Measurements from ENCODE around the gene TRIM37. TPM values are rescaled to one million over a fixed set of nuclear protein-coding genes. Genes with fewer than 3 reads are reported as not detected.

The TRIM37 gene
- total RNA-seq, 2 experiments from 2014 or later, result 25.1 to 26.0 TPM

DNA sequence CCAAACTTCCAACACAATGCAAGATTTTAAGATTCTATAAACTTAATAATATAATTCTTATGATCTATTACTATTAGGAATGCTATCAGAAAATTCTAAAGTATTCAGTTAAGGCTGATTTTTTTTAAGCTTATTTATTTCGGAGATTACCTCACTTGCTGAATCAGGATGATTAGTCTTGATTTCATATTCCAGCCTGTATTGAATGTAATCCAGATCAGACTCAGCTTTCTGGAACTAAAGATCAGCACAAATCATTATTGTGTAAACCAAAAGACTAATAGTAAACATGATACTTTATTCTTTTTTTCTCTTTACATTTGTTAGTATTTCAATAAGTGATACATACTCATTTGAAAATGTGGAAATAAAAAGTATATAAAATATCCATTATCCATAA, 24.5 kb upstream of the TRIM37 start:
- Mint-ChIP-seq H3K4me3 (no peak overlapping the region), H3K36me3 (peaks cover 1% of the 10 kb centered on the region), H3K27ac (no peak overlapping the region), H3K27me3 (no peaks in the 10 kb centered on the region), H3K9me3 (no peaks in the 10 kb centered on the region), H3K4me1 (no peaks in the 10 kb centered on the region)
- DNase-seq, result no peak

DNA sequence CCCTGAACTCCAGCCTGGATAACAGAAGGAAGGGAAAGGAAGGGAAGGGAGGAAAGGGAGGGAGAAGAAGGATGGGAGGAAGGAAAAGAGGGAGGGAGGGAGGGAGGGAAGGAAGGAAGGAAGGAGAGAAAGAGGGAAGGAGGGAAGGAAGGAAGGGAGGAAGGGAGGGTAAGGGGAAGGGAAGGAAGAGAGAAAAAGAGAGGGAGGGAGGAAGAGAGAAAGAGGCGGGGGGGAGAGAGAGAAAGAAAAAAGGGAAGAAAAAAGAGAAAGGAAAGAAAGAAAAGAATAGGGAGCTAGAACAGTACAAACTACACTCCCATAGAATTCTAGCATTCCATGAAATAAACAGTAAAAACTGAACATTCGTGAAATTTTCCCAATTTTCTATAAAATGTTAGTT, 23.1 kb upstream of the TRIM37 start:
- no peak overlapping the region for H3K27ac Mint-ChIP-seq
- H3K36me3 Mint-ChIP-seq, result peaks cover 2% of the 10 kb centered on the region

DNA sequence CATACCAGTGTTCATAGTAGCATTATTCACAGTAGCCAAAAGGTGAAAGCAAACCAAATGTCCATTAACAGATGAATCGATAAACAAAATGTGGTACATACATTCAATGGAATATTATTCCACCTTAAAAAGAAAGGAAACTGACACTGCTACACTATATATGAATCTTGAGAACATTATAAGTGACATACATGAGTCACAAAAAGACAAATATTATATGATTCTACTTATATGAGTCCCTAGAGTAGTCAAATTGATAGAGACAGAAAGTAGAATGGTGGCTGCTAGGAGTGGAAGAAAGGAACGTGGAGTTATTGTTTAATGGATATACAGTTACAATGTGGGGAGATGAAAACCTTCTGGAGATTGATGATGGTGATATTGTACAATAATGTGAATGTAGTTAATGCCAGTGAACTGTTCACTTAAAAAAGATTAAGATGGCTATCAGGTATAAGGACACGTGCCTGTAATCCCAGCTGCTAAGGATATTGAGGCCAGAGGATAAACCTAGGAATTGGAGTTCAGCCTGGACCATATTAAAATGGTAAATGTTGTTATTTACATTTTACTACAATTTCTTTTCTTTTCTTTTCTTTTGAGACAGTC, 20.2 kb upstream of the TRIM37 start:
- no peak overlapping the region for H3K4me3 Mint-ChIP-seq
- DNase-seq, result no peak
- no peak overlapping the region for H3K27ac Mint-ChIP-seq
- peaks cover 7% of the 10 kb centered on the region for H3K36me3 Mint-ChIP-seq
- no peaks in the 10 kb centered on the region for H3K4me1 Mint-ChIP-seq
- no peaks in the 10 kb centered on the region for H3K9me3 Mint-ChIP-seq
- H3K27me3 Mint-ChIP-seq, result no peaks in the 10 kb centered on the region

More for the DNA sequence above, 23.1 kb upstream of the TRIM37 start:
- no peaks in the 10 kb centered on the region for H3K9me3 Mint-ChIP-seq
- H3K4me1 Mint-ChIP-seq, result no peaks in the 10 kb centered on the region
- H3K4me3 Mint-ChIP-seq, result no peak overlapping the region
- no peak for DNase-seq
- no peaks in the 10 kb centered on the region for H3K27me3 Mint-ChIP-seq

DNA sequence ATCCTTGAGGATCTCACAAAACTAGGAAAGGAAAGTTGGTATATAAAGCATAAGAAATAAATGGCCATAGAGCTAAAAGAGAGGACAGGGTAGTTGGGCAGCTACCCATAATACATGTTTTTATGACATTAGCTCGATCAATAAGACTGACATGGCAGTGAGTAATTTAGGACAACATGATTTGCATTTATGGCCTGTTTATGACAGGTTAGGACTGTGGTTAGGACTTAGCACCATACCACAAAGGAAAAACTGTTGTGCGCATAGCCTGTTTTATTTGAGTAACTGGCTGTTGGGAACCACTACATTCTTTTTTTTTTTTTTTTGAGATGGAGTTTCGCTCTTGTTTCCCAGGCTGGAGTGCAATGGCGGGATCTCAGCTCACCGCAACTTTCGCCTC, 18.0 kb upstream of the TRIM37 start:
- Mint-ChIP-seq H3K4me3 (no peak overlapping the region), H3K27ac (no peak overlapping the region), H3K9me3 (no peaks in the 10 kb centered on the region), H3K27me3 (no peaks in the 10 kb centered on the region), H3K36me3 (peaks cover 9% of the 10 kb centered on the region), H3K4me1 (no peaks in the 10 kb centered on the region)
- no peak for DNase-seq

DNA sequence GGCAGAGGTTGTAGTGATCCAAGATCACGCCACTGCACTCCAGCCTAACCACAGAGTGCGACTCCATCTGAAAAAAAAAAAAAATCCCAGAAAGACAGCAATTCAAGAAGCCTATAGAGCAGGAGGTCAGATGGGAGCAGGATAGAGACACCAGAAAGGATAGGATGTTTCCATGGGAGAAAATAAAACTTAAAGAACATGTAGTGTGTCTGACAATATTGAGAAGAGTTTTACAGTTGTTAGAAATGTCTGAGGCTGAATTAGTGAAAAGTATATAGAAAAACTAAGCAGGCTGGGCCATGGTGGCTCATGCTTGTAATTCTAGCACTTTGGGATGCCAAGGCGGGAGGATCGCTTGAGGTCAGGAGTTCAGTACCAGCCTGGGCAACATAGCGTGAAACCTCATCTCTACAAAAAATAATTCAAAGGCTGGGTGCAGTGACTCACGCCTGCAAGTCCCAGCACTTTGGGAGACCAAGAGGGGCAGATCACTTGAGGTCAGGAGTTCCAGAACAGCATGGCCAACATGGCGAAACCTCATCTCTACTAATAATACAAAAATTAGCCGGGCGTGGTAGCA, 15.3 kb upstream of the TRIM37 start:
- H3K36me3 Mint-ChIP-seq, result peaks cover 17% of the 10 kb centered on the region
- H3K27ac Mint-ChIP-seq, result no peak overlapping the region
- H3K27me3 Mint-ChIP-seq, result no peaks in the 10 kb centered on the region
- H3K9me3 Mint-ChIP-seq, result no peaks in the 10 kb centered on the region
- no peak for DNase-seq
- H3K4me1 Mint-ChIP-seq, result no peaks in the 10 kb centered on the region
- no peak overlapping the region for H3K4me3 Mint-ChIP-seq

DNA sequence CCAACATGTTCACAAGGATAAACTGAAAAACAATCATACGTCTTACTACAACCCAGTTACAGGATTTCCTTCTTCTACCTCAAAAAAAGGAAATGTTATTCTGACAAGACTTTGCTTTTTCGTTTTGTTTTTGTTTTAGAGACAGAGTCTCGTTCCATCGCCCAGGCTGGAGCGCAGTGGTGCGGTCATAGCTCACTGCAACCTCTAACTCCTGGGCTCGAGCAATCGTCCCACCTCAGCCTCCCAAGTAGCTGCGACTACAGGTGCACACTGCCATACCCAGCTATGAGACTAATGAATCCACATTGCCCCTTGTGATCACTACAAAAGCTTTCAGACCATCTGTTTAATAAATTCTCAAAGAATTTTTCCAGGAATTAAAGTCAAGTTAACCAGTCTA, 8.8 kb upstream of the TRIM37 start:
- Mint-ChIP-seq H3K4me3 (no peak overlapping the region), H3K36me3 (peaks cover 19% of the 10 kb centered on the region), H3K4me1 (peaks cover 4% of the 10 kb centered on the region), H3K27me3 (no peaks in the 10 kb centered on the region), H3K9me3 (no peaks in the 10 kb centered on the region), H3K27ac (no peak overlapping the region)
- no peak for DNase-seq

DNA sequence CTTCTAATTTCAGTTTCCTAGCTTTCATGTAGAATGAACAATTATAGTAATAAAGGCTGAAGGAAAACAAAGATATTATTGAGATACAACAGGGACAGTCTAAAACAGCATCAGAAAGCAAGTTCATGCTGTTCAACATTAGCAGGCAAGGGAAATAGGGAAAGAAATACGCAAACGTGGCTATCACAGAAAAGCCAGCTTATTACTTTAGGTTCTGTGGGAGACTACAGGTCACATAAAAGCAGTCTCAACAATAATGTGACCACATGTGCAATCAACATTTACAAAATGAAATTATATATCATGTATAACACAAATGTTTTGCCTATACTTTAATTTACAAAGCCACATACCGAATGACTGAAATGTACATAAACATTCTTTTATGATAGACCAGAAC, 4.9 kb upstream of the TRIM37 start:
- Mint-ChIP-seq H3K27ac (no peak overlapping the region), H3K4me1 (peaks cover 21% of the 10 kb centered on the region), H3K9me3 (no peaks in the 10 kb centered on the region), H3K4me3 (no peak overlapping the region), H3K36me3 (peaks cover 32% of the 10 kb centered on the region), H3K27me3 (no peaks in the 10 kb centered on the region)
- no peak for DNase-seq

DNA sequence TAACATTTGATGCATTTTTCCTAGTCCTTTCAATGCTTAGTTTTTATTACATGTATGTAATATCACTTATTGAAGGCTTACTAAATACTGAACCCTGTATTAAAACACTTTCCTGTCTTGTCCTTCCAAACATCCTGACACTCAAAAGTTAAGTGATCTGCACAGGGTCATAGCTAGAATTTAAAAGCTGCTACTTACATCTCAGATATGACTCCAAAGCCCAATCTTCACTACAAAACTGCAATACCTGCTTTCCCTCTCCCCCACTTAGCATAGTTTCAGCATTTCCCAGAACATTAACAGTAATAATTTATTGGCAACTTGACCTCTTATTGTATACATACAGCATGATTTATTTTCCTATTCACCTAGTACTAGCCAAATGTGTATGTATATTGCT, 4.3 kb upstream of the TRIM37 start:
- DNase-seq, result no peak
- Mint-ChIP-seq H3K9me3 (no peaks in the 10 kb centered on the region), H3K27ac (no peak overlapping the region), H3K36me3 (peaks cover 32% of the 10 kb centered on the region), H3K4me1 (peaks cover 21% of the 10 kb centered on the region), H3K4me3 (no peak overlapping the region), H3K27me3 (no peaks in the 10 kb centered on the region)

DNA sequence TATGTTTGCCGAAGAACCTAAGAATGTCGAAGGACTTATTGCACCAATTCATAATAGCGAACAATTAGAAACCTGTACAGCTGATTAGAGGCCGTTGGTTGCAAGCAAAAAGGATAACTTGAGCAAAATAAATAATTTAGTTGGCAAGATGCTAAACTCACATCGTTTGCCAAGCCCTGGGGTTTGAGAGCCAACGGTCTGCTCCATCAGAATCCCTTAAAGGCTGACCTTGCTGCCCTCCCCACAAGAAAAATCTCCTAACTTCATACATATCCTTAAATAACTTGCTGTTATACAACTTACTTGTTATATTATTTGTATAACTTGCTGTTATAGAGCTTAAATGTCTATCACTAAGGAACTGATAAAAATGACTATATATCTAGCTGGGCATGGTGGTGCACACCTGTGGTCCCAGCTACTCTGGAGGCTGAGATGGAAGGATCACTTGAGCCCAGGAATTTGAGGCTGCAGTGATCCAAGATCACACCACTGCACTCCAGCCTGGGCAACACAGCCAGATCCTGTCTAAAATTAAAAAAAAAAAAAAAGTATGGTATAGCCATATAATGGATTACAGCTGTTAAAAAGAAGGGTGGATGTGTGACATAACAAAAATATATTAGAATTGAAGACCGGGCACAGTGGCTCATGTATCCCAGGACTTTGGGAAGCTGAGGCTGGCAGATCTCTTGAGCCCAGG, 1.9 kb upstream of the TRIM37 start:
- Mint-ChIP-seq H3K4me3 (peak overlapping the region; percentile 94), H3K36me3 (peaks cover 35% of the 10 kb centered on the region), H3K9me3 (no peaks in the 10 kb centered on the region), H3K27ac (no peak overlapping the region), H3K27me3 (no peaks in the 10 kb centered on the region), H3K4me1 (peaks cover 37% of the 10 kb centered on the region)
- DNase-seq, result no peak

DNA sequence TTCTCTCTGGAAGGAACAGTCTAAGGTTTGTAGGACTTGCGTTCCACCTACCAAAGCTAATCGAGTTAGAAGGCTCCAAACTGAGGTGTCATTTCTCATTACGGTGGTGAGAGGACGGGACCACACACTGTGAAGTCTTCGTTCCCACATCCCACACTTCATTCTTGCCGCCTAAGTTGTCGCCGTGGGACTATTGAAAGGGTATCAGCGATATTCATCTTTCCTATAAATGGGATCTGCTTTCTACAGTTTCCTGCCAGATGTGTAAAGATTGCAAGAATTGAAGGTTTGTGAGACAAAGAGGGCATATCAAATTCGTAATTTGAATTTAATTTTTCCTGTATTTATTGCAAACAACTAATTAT, 608 bp upstream of the TRIM37 start:
- H3K36me3 Mint-ChIP-seq, result peaks cover 33% of the 10 kb centered on the region
- H3K27ac Mint-ChIP-seq, result peak overlapping the region; percentile 93
- no peak for DNase-seq
- H3K27me3 Mint-ChIP-seq, result no peaks in the 10 kb centered on the region
- H3K4me3 Mint-ChIP-seq, result peak overlapping the region; percentile 94
- H3K9me3 Mint-ChIP-seq, result no peaks in the 10 kb centered on the region
- H3K4me1 Mint-ChIP-seq, result peaks cover 37% of the 10 kb centered on the region

DNA sequence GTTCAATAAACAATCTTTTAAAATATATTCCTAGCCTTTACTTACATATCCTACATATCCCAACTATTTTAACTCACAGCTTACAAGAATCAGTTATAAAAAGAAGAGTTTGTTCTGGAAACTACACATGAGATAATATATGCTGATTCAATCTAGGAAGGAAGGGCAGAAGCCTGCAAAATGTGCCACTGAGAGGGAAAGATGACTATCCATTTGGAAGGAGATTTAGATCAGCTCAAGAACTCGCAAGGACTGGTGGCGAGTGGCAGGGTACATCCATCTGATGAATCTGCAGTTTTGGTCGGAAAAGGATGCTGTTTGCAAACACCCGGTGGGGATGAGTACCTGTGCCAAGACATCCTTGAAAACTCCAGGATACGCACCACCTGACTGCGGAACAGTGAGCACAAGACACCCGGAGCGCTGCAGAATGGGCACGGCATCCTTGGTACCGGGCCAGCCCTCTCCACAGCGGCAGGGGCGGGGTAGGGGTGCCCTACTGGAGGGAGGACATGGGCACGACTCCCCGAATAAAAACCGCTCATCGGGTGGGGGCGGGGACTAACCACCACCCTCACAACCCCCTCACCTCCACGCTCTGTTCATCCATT, 723 bp downstream of the TRIM37 start:
- H3K4me3 Mint-ChIP-seq, result peak overlapping the region; percentile 94

DNA sequence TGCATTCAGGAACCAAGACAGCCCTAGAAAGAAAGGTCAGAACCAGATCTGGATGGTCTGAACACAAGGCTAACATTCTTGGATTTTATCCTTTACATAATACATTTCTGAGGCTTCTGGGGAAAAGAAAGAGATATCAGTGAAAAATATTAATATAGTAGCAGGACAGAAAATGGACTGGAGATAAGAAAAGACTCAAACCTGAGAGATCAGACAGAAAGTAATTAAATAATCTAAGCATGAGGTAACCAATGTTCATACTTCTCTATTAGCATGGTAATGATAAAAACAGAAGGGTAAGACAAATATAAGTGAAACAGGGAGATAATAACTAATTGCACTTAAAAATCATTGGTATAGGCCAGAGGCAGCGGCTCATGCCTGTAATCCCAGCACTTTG, 5.5 kb downstream of the TRIM37 start:
- peaks cover 37% of the 10 kb centered on the region for H3K4me1 Mint-ChIP-seq
- H3K4me3 Mint-ChIP-seq, result no peak overlapping the region
- no peak overlapping the region for H3K27ac Mint-ChIP-seq
- DNase-seq, result no peak
- H3K27me3 Mint-ChIP-seq, result no peaks in the 10 kb centered on the region
- peaks cover 4% of the 10 kb centered on the region for H3K9me3 Mint-ChIP-seq
- H3K36me3 Mint-ChIP-seq, result peaks cover 43% of the 10 kb centered on the region

More for the DNA sequence above, 723 bp downstream of the TRIM37 start:
- peak; percentile 69 for DNase-seq
- peak overlapping the region; percentile 93 for H3K27ac Mint-ChIP-seq
- H3K27me3 Mint-ChIP-seq, result no peaks in the 10 kb centered on the region
- no peaks in the 10 kb centered on the region for H3K9me3 Mint-ChIP-seq
- H3K36me3 Mint-ChIP-seq, result peaks cover 34% of the 10 kb centered on the region
- H3K4me1 Mint-ChIP-seq, result peaks cover 43% of the 10 kb centered on the region

DNA sequence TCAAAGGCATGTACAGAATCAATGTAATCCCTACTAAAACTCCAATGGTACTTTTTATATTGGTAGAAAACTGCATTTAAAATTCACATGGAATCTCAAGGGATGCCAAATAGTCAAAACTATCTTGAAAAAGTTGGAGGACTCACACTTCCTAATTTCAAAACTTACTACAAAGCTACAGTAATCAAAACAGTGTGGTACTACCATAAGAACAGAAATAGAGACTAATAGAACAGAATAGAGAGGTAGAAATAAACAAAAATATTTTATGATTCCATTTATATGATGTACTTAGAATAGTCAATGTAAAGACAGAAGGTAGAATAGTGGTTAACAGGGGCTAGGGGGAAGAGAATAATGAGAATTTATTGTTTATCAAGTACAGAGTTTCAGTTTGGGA, 8.8 kb downstream of the TRIM37 start:
- Mint-ChIP-seq H3K4me1 (peaks cover 29% of the 10 kb centered on the region), H3K36me3 (peaks cover 39% of the 10 kb centered on the region), H3K27ac (no peak overlapping the region), H3K9me3 (peaks cover 4% of the 10 kb centered on the region), H3K27me3 (no peaks in the 10 kb centered on the region), H3K4me3 (no peak overlapping the region)
- no peak for DNase-seq

DNA sequence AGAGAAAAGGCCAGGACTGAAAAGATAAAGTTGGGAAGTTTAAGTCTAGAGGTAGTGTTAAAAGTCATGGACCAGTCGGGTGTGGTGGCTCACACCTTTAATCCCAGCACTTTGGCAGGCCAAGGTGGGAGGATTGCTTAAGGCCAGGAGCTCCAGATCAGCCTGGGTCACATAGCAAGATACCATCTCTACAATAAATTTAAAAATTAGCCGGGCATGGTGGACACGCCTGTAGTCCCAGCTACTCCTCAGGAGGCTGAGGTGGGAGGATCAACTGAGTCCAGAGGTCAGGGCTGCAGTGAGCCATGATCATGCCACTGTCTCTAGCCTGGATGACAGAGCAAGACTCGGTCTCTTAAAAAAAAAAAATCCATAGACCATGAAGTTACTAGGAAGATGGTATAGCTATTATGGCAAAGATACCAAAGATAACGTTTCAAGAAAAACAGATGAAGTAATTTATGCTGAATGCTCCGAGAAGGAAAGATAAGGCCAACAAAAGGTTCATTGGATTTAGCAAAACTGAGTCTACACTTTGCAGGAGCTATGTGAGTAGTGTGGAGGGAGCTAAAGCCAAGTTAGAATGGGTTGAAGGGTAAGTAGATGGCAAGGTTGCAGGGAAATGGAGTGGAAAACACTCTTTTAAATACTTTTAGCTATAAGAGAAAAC, 11.7 kb downstream of the TRIM37 start:
- Mint-ChIP-seq H3K9me3 (peaks cover 4% of the 10 kb centered on the region), H3K27me3 (no peaks in the 10 kb centered on the region), H3K27ac (no peak overlapping the region), H3K4me1 (peaks cover 18% of the 10 kb centered on the region), H3K4me3 (no peak overlapping the region), H3K36me3 (peaks cover 26% of the 10 kb centered on the region)
- no peak for DNase-seq

DNA sequence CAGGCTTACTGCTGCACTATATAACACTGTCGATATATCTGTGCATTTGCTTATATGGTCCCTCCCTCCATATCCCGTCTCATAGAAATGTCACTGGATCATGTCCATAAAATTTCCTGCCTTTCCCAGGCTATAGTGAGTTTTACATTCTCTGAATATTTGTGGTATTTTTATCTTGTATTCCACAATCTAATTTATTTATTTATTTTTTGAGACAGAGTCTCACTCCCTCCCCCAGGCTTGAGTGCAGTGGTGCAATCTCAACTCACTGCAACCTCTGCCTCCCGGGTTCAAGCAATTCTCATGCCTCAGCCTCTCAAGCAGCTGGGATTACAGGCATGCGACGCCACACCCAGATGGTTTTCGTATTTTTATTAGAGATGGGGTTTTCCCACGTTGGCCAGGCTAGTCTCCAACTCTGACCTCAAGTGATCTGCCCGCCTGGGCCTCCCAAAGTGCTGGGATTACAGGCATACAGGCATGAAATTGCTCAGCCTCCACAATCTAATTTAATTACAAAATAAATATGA, 12.9 kb downstream of the TRIM37 start:
- no peak for DNase-seq
- Mint-ChIP-seq H3K27me3 (no peaks in the 10 kb centered on the region), H3K27ac (no peak overlapping the region), H3K9me3 (peaks cover 4% of the 10 kb centered on the region), H3K4me3 (no peak overlapping the region), H3K4me1 (peaks cover 18% of the 10 kb centered on the region), H3K36me3 (peaks cover 21% of the 10 kb centered on the region)

All from activated naive CD8-positive, alpha-beta T cell treated with anti-CD3 and anti-CD28 coated beads for 36 hours (primary cell).